Erythroblast (primary cell): ENCODE data around the gene SMAP1.

ENCODE experiments used
- GATA1 ChIP-seq: IDR thresholded peaks from 2 replicates; pipeline ENCODE4 v1.6.1; 2011; ENCODE audit warnings: low read depth, mild to moderate bottlenecking, control low read depth, low read length, moderate library complexity
- POLR2A ChIP-seq: IDR thresholded peaks from 2 replicates; pipeline ENCODE4 v1.6.1; 2011; ENCODE audit warnings: mild to moderate bottlenecking, low read length

DNA sequence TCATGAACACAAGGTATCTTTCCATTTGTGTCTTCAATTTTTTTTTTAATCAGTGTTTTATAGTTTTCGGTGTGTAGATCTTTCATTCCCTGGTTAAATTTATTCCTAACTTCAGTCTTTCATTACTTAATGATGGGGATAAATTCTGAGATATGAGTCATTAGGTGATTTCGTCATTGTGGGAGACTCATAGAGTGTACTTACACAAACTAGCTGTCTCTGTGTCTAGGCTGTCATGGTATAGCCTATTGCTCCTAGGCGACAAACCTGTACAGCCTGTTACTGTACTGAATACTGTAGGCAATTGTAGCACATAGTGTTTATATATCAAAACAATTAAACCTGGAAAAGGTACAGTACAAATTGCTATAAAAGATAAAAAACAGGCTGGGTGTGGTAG is 42.1 kb downstream of the SMAP1 start:
- TF ChIP-seq POLR2A (no peak), GATA1 (no peak)
